ENCODE measurements around the gene HOMEZ. TPM values are rescaled to one million over a fixed set of nuclear protein-coding genes. Genes with fewer than 3 reads are reported as not detected.

Gene HOMEZ, protein sequence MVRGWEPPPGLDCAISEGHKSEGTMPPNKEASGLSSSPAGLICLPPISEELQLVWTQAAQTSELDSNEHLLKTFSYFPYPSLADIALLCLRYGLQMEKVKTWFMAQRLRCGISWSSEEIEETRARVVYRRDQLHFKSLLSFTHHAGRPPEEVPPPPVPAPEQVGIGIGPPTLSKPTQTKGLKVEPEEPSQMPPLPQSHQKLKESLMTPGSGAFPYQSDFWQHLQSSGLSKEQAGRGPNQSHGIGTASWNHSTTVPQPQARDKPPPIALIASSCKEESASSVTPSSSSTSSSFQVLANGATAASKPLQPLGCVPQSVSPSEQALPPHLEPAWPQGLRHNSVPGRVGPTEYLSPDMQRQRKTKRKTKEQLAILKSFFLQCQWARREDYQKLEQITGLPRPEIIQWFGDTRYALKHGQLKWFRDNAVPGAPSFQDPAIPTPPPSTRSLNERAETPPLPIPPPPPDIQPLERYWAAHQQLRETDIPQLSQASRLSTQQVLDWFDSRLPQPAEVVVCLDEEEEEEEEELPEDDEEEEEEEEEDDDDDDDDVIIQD
- total RNA-seq = 4.4 and 13.8 TPM in 2 replicates

DNA sequence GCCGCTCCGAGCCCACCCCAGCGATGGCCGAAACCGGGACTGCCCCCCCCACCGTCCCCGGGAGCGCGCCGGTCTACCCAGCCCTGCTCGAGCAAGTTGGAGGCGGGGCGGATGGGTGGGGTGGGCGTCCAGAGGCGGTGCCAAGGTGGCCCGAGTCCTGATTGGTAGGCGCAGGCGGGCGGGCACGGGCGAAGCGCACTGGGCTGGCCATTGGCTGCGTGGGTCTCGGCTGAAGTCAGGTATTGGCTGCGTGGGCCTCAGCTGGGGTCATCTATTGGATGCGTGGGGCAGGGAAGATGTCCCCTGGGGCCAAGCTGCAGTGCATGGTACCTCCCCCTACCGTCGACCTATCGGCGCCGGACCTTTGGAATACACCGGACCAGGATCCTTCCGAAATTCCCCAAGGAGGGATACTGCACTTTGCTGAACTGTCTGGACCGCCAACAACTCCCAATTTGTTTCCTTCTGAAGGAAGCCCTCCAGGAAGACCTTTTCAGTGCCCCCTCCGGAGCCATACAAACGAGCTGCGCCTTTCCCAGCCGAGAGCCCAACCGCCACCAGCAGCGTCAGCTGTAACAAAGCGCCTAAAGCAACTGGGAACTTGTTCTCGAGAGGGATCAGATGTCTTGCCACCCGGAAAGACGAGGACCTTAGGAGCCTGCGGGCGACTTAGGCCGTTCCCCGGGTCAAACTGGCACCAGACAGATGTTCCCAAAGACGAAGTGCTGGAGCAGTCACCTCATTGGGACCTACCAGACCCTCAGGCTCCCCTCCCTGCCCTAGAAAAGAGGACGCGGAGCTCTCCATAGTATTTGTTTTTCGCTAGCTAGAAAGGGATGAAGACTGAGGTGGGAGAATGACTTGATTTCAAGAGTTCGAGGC, at the start of gene HOMEZ:
Gene HOMEZ, minus strand, starts transcription at position 113 of the 882 bp plus-strand sequence. CDS start 180 bp downstream, outside the sequence.

DNA sequence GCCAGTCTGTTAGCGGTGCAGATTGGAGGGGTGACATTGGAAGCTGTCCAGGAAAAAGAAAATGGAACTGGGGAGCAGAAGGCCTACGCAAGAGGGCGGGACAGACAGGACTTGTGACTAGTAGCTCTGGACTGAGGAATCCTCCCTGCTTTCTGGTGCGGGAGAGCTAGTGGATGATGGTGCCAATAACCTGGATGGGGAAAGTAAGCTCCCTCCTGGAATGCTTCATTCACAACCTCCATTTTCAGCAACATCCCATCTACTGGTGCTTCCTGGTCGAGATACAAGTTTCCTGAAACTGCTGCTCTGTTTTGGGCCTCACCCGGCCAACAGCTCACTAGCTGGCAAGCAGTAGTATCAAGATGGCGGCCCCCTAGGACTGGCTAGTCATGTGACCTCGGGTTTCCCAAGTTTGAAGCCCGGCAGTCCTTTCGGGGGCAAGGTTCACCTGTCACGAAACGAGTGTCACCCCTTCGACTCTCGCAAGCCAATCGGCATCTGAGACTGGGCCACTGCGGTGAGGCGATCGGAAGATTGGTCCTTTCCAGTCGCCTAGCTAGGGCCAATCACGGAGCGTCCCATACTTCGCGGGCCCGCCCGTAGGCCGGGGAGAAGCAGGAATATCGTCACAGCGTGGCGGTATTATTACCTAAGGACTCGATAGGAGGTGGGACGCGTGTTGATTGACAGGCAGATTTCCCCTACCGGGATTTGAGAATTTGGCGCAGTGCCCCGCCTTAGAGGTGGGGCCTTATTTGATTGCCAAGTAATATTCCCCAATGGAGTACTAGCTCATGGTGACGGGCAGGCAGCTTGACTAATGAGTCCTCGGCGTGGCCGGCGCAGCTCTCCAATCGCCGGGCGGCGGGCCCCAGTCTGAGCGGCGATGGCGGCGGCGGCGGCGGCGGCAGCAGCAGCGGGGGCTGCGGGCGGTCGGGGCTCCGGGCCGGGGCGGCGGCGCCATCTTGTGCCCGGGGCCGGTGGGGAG, 34.9 kb upstream of the HOMEZ start, which contains the start of gene PABPN1:
Gene PABPN1, plus strand, starts transcription at position 874 of the 988 bp plus-strand sequence. Its CDS starts 13 bp downstream, at position 887.

DNA sequence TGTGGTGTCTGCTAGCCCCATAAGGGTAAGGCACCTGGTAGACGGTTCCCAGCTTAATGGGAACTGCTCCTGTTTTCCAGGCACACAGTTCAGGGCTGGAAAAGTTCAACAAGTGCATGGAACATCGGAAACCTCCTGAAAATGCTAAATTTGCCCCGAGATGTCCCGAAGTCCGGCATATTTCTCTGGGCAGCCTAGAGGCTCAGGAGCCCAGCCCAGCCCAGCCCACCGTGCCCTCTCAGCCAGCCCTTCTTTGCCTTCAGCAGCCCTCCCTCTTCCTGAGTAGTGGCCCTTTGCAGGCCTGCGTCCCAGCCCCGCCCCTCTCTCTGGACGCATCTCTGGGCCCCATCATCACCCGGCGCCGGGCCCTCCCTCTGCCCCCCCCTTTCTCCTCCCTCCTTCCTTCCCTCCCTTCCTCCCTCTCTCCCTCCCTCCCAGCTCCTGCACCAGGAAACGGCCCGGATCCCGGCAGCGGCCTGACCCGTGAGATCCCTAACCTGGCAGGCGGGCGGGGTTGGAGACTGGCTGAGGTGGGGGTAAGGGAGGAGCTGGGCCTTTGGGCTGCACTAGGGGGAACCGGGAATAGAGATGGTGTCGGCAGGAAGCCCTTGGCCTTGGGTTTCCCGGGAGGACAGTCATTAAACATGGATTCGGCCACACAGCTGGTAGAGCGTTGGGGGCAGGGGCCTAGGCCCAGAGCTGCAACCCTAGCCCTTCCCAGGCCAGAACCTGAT, 20.6 kb upstream of the HOMEZ start, which contains the start of gene BCL2L2:
Gene BCL2L2, plus strand, starts transcription at position 422 of the 734 bp plus-strand sequence. CDS start 935 bp downstream, outside the sequence.

DNA sequence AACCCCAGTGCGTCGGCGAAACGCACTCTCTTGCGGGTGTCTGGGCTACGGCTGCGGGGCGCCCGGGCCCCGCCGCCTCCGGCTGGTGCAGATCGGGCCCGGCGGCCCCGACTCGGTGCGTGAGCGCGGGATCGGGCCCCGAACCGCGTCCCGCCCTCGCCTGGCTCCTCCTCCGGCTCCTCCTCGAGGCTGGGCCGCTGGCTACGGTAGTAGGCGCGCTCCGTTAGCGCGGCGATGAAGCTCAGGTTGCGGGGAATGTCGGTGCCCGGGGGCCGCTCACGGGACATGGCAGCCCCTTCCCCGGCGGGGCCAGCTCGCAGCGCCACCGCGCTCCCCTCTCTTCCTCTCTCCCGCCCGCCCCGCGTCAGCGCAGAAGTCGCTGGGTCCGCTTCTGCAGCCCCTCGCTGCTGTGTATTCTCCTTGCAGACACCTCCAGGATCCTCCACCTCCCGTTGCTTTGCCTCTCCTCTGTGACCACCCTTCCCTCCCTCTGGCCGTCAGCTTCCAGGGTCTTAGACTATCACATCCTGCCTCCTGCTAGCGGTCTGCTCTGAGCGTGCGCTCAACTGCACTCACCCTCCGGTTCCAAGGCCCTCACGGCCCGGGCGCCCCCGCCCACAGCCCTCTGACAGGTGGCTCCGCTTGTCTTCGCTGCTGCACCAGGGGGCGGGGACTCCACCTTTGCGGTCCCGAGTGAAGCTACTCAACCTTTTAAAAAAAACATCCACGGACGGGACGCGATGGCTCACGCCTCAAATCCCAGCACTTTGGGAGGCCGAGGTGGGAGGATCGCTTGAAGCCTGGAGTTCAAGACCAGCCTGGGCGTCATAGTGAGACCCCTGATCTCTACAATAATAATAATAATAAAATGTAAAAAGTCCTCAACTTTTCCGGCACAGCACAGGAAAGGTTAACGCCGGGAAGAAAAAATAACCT, 16.6 kb upstream of the HOMEZ start, which contains the start of gene PPP1R3E:
Gene PPP1R3E, minus strand, starts transcription at position 570 of the 936 bp plus-strand sequence. Its CDS starts 283 bp downstream, at position 287.

DNA sequence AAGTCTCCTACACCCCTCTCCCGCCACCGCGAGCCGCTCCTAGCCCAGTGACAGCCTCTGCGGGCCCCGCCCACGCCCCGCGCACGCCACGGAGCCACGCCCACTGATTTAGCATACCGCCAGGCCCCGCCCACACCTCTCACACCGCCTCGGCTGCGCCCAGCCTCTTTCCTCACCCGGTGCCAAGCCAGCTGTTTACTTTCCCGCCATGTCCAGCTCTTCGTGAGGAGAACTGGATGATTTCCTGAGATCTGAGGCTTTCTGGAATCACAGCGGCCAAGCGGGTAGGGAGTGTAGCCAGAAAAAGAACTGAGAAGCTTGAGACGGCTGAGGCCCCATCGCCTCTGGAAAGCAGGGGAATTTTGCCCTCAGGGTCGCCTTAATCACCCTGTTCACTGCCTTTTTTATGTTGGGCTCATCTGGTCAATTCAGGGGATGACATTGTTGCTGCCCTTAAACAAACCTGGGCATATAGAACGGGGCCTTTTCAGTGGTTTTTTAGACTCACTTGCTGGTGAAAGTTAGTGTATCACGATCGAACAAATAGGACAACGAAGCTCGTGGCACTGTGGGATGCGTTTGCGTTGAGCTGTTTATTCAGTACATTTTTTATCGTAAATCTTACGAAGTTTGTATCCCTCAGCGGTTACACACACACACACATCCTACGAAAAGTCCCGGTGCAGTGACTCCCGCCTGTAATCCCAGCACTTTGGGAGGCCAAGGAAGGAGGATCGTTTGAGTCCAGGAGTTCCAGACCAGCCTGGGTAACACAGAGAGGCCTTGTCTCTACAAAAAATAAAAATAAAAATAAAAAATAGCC, 47.9 kb downstream of the HOMEZ start, which contains the start of gene RNF212B:
Gene RNF212B, plus strand, starts transcription at position 165 of the 823 bp plus-strand sequence. CDS start 2,410 bp downstream, outside the sequence.

Small RNA genes lying within 50 kb of the gene (small RNA-seq; reads per million reads assigned to genes)
- gene AL049829.1 (ENCODE audit: low replicate concordance) (not detected), gene RNU6-1046P (ENCODE audit: low replicate concordance) (not detected)

Other genes starting within 250 kb of the HOMEZ start
- gene PSMB11, start 243.9 kb downstream of the HOMEZ start, total RNA-seq = not detected in 2 replicates
- 3.1 and 9.2 TPM in 2 replicates for gene CDH24, start 228.6 kb downstream of the HOMEZ start, total RNA-seq
- 73.5 and 107 TPM in 2 replicates for gene ACIN1, start 191.0 kb downstream of the HOMEZ start, total RNA-seq
- gene C14orf119, start 190.6 kb downstream of the HOMEZ start, total RNA-seq = 35.7 and 41.2 TPM in 2 replicates
- gene CIROP, start 181.1 kb downstream of the HOMEZ start, total RNA-seq = not detected in 2 replicates
- gene CEBPE, start 166.9 kb downstream of the HOMEZ start, total RNA-seq = not detected in 2 replicates
- 1.1 TPM in 2 replicates for gene SLC7A8, start 102.5 kb downstream of the HOMEZ start, total RNA-seq
- gene RNF212B, start 48.2 kb downstream of the HOMEZ start, total RNA-seq = not detected in 2 replicates
- gene PPP1R3E, start 16.7 kb upstream of the HOMEZ start, total RNA-seq = 4.4 and 5.0 TPM in 2 replicates
- 18.4 and 21.6 TPM in 2 replicates for gene BCL2L2, start 20.7 kb upstream of the HOMEZ start, total RNA-seq
- 43.1 and 64.4 TPM in 2 replicates for gene PABPN1, start 35.3 kb upstream of the HOMEZ start, total RNA-seq
- gene SLC22A17, start 66.8 kb upstream of the HOMEZ start, total RNA-seq = 7.3 and 7.7 TPM in 2 replicates
- gene EFS, start 79.0 kb upstream of the HOMEZ start, total RNA-seq = 1.5 and 3.3 TPM in 2 replicates
- not detected in 2 replicates for gene IL25, start 86.7 kb upstream of the HOMEZ start, total RNA-seq
- not detected in 2 replicates for gene CMTM5, start 90.9 kb upstream of the HOMEZ start, total RNA-seq
- gene MYH6, start 122.1 kb upstream of the HOMEZ start, total RNA-seq = not detected in 2 replicates
- gene MYH7, start 149.5 kb upstream of the HOMEZ start, total RNA-seq = not detected in 2 replicates
- 35.8 and 56.2 TPM in 2 replicates for gene NGDN, start 183.6 kb upstream of the HOMEZ start, total RNA-seq